ENCODE data around the gene SPHK1.

SPHK1 gene

DNA sequence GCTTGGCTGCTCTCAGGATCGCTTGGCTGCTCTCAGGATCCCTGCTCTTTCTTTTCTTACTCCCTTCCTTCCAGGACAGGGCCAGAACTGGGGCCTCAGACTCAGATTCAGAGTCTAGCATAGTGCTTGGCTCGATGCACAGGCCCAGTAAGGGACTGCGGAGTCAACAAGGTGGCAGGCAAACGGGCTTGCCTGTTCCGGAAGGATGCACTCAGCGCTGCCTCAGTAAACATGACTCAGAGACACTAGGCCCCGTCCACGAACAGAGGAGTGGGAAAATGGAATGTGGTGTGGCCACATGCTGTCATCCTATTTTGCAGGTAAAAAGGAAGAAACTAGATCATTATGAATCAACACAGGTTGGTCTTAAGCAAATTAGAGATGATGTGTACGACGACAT lies 9.8 kb downstream of the SPHK1 start:
- TF ChIP-seq, protein P1, sequence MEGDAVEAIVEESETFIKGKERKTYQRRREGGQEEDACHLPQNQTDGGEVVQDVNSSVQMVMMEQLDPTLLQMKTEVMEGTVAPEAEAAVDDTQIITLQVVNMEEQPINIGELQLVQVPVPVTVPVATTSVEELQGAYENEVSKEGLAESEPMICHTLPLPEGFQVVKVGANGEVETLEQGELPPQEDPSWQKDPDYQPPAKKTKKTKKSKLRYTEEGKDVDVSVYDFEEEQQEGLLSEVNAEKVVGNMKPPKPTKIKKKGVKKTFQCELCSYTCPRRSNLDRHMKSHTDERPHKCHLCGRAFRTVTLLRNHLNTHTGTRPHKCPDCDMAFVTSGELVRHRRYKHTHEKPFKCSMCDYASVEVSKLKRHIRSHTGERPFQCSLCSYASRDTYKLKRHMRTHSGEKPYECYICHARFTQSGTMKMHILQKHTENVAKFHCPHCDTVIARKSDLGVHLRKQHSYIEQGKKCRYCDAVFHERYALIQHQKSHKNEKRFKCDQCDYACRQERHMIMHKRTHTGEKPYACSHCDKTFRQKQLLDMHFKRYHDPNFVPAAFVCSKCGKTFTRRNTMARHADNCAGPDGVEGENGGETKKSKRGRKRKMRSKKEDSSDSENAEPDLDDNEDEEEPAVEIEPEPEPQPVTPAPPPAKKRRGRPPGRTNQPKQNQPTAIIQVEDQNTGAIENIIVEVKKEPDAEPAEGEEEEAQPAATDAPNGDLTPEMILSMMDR (IDR thresholded peaks at IDR 0.05; ENCODE audit: insufficient read depth, low read length, poor library complexity, severe bottlenecking), result no peak
- no peak for DNase-seq (ENCODE audit: extremely low read depth, insufficient read length)
- Histone ChIP-seq H3K4me3 (replicated peaks; ENCODE audit: low read depth, low read length) (no peak overlapping the region), H3K27me3 (replicated peaks; ENCODE audit: control insufficient read depth, insufficient read depth, low read length) (no peaks in the 10 kb centered on the region), H3K36me3 (ENCODE audit: control insufficient read depth, insufficient read depth, low read length) (peaks cover 35% of the 10 kb centered on the region)

DNA sequence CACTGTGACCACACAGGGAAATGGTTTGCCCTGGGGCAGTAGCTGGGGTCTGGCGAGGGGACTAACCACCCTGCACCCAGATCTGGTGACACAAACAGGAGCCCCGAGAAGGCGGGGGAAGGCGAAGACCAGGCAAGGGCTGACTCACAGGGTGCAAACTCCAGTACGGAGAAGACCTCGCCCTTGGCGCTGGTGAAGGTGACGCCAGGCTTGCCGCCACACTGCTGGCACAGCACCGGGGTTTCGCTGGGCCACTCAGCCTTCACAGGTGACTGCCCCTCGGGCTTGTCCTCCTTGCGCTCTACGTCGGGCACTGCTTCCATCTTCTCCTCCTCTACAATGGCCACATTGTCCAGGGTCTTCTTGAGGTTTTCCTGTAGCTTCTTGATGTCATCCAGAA lies 11.6 kb downstream of the SPHK1 start:
- DNase-seq (ENCODE audit: extremely low read depth, insufficient read length), result no peak
- peaks cover 38% of the 10 kb centered on the region for H3K36me3 ChIP-seq (ENCODE audit: control insufficient read depth, insufficient read depth, low read length)

DNA sequence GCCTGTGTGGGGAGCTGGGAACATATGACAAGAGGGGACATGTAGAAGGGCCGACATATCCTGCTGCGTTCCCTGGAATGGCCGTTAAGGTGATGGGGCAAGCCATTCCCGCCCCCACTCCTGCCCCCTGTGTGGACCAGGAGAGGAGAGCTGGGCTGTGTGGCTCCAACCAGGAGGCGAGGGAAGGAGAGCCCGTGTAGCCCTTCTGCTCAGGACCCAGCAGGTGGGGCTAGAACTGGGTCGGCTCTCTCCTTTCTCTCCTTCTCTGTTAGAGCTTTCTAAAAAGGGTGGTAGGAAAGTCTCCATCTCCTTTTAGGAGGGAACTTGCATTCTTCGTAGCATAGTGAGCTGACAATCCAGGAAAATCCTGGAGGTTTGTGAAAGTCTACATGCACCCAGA lies 12.8 kb downstream of the SPHK1 start:
- TF ChIP-seq, protein P1 (IDR thresholded peaks at IDR 0.05; ENCODE audit: insufficient read depth, low read length, poor library complexity, severe bottlenecking), result peak; percentile 15
- DNase-seq (ENCODE audit: extremely low read depth, insufficient read length), result no peak
- no peak overlapping the region for H3K4me3 ChIP-seq (replicated peaks; ENCODE audit: low read depth, low read length)
- H3K36me3 ChIP-seq (ENCODE audit: control insufficient read depth, insufficient read depth, low read length), result peaks cover 35% of the 10 kb centered on the region
- no peaks in the 10 kb centered on the region for H3K27me3 ChIP-seq (replicated peaks; ENCODE audit: control insufficient read depth, insufficient read depth, low read length)

More for the DNA sequence above, 11.6 kb downstream of the SPHK1 start:
- TF ChIP-seq, protein P1 (IDR thresholded peaks at IDR 0.05; ENCODE audit: insufficient read depth, low read length, poor library complexity, severe bottlenecking), result no peak
- Histone ChIP-seq H3K27me3 (replicated peaks; ENCODE audit: control insufficient read depth, insufficient read depth, low read length) (no peaks in the 10 kb centered on the region), H3K4me3 (replicated peaks; ENCODE audit: low read depth, low read length) (no peak overlapping the region)

DNA sequence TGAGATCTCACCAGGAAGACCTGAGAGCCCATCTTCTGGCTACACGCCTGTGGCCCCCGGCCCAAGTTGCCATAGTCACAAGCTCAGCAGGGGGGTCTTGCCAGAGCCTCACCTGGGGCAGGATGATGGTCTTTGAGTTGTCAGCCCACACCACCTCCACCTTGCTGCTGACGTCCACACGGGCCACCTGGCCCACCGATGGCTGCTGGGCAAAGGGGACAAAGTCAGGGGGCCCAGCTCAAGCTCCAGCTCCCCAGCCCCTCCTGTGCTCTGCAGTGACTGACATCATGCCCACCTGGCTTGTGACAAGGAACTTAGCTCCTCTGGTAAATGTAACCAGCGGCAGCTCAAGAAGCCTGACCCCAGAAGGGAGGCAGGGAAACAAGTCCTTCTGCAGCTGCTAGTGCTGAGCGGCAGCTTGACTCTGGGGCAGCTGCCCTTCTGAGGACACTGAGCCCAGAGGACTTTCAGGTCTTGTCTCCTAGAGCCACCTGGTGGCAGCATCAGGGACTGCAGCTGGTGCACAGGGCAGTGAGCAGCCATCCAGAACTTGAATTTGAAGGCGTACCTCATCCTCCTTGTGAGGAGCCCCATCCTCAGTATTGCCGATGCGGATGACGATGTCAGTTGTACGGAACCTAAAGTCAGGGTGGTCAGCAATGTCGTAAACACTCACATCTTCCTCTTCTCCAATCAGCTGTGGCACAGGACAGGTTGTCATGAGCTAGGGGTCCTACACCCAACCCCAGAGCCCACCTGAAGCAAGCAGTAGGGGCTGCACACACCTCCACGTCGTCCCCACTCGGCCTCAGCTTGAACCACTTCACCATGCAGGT lies 13.5 kb downstream of the SPHK1 start:
- TF ChIP-seq, protein P1 (IDR thresholded peaks at IDR 0.05; ENCODE audit: insufficient read depth, low read length, poor library complexity, severe bottlenecking), result peak; percentile 94
- DNase-seq (ENCODE audit: extremely low read depth, insufficient read length), result peak; percentile 50
- peaks cover 38% of the 10 kb centered on the region for H3K36me3 ChIP-seq (ENCODE audit: control insufficient read depth, insufficient read depth, low read length)

DNA sequence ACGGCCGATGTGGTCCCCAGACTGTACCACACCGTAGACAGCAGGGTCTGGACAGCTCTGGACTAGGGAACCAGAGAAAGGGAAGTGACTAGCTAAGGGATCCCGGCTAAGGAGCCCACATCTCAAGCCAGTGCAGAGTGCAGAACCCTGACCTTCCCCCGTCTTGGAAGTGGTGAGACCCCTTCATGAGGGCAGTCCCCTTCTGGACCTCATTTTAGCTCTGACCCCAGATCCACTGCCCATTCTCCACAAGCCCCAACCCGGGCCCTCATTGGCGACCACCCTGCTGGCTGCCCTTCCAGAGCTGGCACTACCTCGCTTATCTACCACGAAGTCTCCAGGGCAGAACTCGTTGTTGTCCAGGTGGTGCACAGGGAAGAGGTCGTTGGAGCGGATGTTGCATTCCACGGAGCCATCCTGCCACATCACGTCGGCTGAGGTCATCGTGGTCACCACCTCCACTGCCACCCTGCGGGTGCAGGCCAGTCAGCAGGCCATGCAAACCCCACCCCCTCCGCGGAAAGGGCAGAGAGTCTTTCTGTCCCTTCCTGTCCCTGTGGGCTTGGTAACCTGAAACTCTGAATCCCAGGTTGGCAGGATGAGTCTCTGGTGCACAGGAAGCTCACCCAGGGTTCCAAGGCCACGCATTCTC lies 14.2 kb downstream of the SPHK1 start:
- no peak for DNase-seq (ENCODE audit: extremely low read depth, insufficient read length)
- Histone ChIP-seq H3K27me3 (replicated peaks; ENCODE audit: control insufficient read depth, insufficient read depth, low read length) (no peaks in the 10 kb centered on the region), H3K36me3 (ENCODE audit: control insufficient read depth, insufficient read depth, low read length) (peaks cover 38% of the 10 kb centered on the region), H3K4me3 (replicated peaks; ENCODE audit: low read depth, low read length) (no peak overlapping the region)
- TF ChIP-seq, protein P1 (IDR thresholded peaks at IDR 0.05; ENCODE audit: insufficient read depth, low read length, poor library complexity, severe bottlenecking), result no peak

More for the DNA sequence above, 13.5 kb downstream of the SPHK1 start:
- Histone ChIP-seq H3K4me3 (replicated peaks; ENCODE audit: low read depth, low read length) (no peak overlapping the region), H3K27me3 (replicated peaks; ENCODE audit: control insufficient read depth, insufficient read depth, low read length) (no peaks in the 10 kb centered on the region)
